GM19467 (cell line): ENCODE measurements around the gene IGF2BP2.
"Not testable (repeated sequence)": the region's sequence is repeated elsewhere in the genome, so short reads cannot be mapped to it uniquely, and the experiment has no call there.

ENCODE experiments used
- ATAC-seq: cut with Tn5 transposase; IDR thresholded peaks from one replicate; pipeline ENCODE4 v1.9.1; 2021; ENCODE audit warnings: mild to moderate bottlenecking, moderate library complexity; ENCODE audit not compliant: unreplicated experiment

Gene IGF2BP2

GRCh38 chr3:185647134-185647879 is 177.5 kb downstream of the IGF2BP2 start:
- no peak for ATAC-seq

GRCh38 chr3:185646382-185647133 is 178.3 kb downstream of the IGF2BP2 start:
- no peak for ATAC-seq

- no peak for ATAC-seq
These were observed 179.1 kb downstream of the IGF2BP2 start for GRCh38 chr3:185645596-185646381.

GRCh38 chr3:185645191-185645590 is 179.7 kb downstream of the IGF2BP2 start:
- not testable (repeated sequence) for ATAC-seq

- no peak for ATAC-seq
These were observed 184.5 kb downstream of the IGF2BP2 start for GRCh38 chr3:185640308-185640707.

GRCh38 chr3:185639632-185640206 is 185.1 kb downstream of the IGF2BP2 start:
- no peak for ATAC-seq

- ATAC-seq, result not testable (repeated sequence)
These were observed 186.2 kb downstream of the IGF2BP2 start for GRCh38 chr3:185638651-185639050.

- no peak for ATAC-seq
These were observed 187.5 kb downstream of the IGF2BP2 start for GRCh38 chr3:185637388-185637787.

GRCh38 chr3:185632996-185633395 is 191.8 kb downstream of the IGF2BP2 start:
- no peak for ATAC-seq

- no peak for ATAC-seq
These were observed 193.2 kb downstream of the IGF2BP2 start for GRCh38 chr3:185631508-185632206.

- ATAC-seq, result no peak
These were observed 193.7 kb downstream of the IGF2BP2 start for GRCh38 chr3:185631108-185631507.

GRCh38 chr3:185630182-185630622 is 194.6 kb downstream of the IGF2BP2 start:
- no peak for ATAC-seq

- no peak for ATAC-seq
These were observed 195.2 kb downstream of the IGF2BP2 start for GRCh38 chr3:185629554-185630181.

GRCh38 chr3:185625784-185626183 is 199.1 kb downstream of the IGF2BP2 start:
- ATAC-seq, result no peak

GRCh38 chr3:185623939-185624665 is 200.7 kb downstream of the IGF2BP2 start:
- no peak for ATAC-seq

- no peak for ATAC-seq
These were observed 211.8 kb downstream of the IGF2BP2 start for GRCh38 chr3:185613016-185613415.

GRCh38 chr3:185606196-185606595 is 218.6 kb downstream of the IGF2BP2 start:
- ATAC-seq, result no peak

- ATAC-seq, result no peak
These were observed 219.3 kb downstream of the IGF2BP2 start for GRCh38 chr3:185605566-185605965.

- ATAC-seq, result no peak
These were observed 229.3 kb downstream of the IGF2BP2 start for GRCh38 chr3:185595526-185595925.
